Tibial nerve (tissue), 4 donors: ENCODE data around the gene HSPG2.

Source experiments
- CTCF ChIP-seq, 5 experiments: fragments of 200-600 bp in 3 of 5; fragments of 450-650 bp in 2 of 5; sonication (generic) in 3 of 5; IDR thresholded peaks; one replicate each; pipeline ENCODE4 v1.5.1; 2016 to 2019; ENCODE audit warnings: antibody characterized with exemption in 5 of 5, mild to moderate bottlenecking in 3 of 5, moderate library complexity in 2 of 5
- EP300 ChIP-seq, 2 donors: sonication (generic); formaldehyde crosslinking; IDR thresholded peaks; one replicate each; pipeline ENCODE4 v1.6.1; 2017; ENCODE audit warnings: antibody characterized with exemption in 2 of 2, mild to moderate bottlenecking in 1 of 2
- POLR2A ChIP-seq, 2 donors: fragments of 450-650 bp; IDR thresholded peaks; one replicate each; pipeline ENCODE4 v1.6.1; 2017; ENCODE audit warnings: antibody characterized with exemption in 2 of 2, mild to moderate bottlenecking in 2 of 2, moderate library complexity in 2 of 2

- no peak for TF ChIP-seq CTCF (IDR thresholded peaks at IDR 0.05)
- TF ChIP-seq POLR2A (IDR thresholded peaks at IDR 0.05): no peak
- no peak for TF ChIP-seq EP300 (IDR thresholded peaks at IDR 0.05)
These were observed 17.6 kb downstream of the HSPG2 start for GRCh38 chr1:21919520-21919919.
